ENCODE results near the gene SPDYE6.
"Not testable (repeated sequence)": the region's sequence is repeated elsewhere in the genome, so short reads cannot be mapped to it uniquely, and the experiment has no call there.

Gene SPDYE6

GRCh38 chr7:102313997-102314780 is 42.1 kb downstream of the SPDYE6 start:
- no peak for DNase-seq

- DNase-seq = no peak
Measured at GRCh38 chr7:102312317-102312716, 43.9 kb downstream of the SPDYE6 start.

- DNase-seq = no peak
Measured at GRCh38 chr7:102310414-102310815, 45.8 kb downstream of the SPDYE6 start.

- peak; percentile 52 for DNase-seq
Measured at GRCh38 chr7:102306916-102307677, 49.1 kb downstream of the SPDYE6 start.

- no peak for DNase-seq
Measured at GRCh38 chr7:102305414-102306268, 50.6 kb downstream of the SPDYE6 start.

GRCh38 chr7:102304668-102305067 is 51.6 kb downstream of the SPDYE6 start:
- no peak for DNase-seq

GRCh38 chr7:102303669-102304422 is 52.4 kb downstream of the SPDYE6 start:
- DNase-seq = no peak

GRCh38 chr7:102302025-102302424 is 54.2 kb downstream of the SPDYE6 start:
- DNase-seq = no peak

- not testable (repeated sequence) for DNase-seq
Measured at GRCh38 chr7:102301367-102301766, 54.9 kb downstream of the SPDYE6 start.

- DNase-seq = no peak
Measured at GRCh38 chr7:102300643-102301221, 55.5 kb downstream of the SPDYE6 start.

- no peak for DNase-seq
Measured at GRCh38 chr7:102297487-102298218, 58.6 kb downstream of the SPDYE6 start.

- DNase-seq = no peak
Measured at GRCh38 chr7:102296514-102296913, 59.7 kb downstream of the SPDYE6 start.

GRCh38 chr7:102296179-102296438 is 60.1 kb downstream of the SPDYE6 start:
- no peak for DNase-seq

All from activated CD4-positive, alpha-beta T cell treated with anti-CD3 and anti-CD28 coated beads for 48 hours (primary cell).